GM12873 (cell line): ENCODE data around the gene PRKCA.

Source experiments
- TF ChIP-seq, protein P1 (sequence below): IDR thresholded peaks from 2 replicates; pipeline ENCODE4 v1.5.1; 2012; ENCODE audit warnings: low read depth, mild to moderate bottlenecking, moderate library complexity, low read length, control low read depth; ENCODE audit not compliant: insufficient read depth; ENCODE audit errors: missing control alignments

Gene PRKCA

DNA sequence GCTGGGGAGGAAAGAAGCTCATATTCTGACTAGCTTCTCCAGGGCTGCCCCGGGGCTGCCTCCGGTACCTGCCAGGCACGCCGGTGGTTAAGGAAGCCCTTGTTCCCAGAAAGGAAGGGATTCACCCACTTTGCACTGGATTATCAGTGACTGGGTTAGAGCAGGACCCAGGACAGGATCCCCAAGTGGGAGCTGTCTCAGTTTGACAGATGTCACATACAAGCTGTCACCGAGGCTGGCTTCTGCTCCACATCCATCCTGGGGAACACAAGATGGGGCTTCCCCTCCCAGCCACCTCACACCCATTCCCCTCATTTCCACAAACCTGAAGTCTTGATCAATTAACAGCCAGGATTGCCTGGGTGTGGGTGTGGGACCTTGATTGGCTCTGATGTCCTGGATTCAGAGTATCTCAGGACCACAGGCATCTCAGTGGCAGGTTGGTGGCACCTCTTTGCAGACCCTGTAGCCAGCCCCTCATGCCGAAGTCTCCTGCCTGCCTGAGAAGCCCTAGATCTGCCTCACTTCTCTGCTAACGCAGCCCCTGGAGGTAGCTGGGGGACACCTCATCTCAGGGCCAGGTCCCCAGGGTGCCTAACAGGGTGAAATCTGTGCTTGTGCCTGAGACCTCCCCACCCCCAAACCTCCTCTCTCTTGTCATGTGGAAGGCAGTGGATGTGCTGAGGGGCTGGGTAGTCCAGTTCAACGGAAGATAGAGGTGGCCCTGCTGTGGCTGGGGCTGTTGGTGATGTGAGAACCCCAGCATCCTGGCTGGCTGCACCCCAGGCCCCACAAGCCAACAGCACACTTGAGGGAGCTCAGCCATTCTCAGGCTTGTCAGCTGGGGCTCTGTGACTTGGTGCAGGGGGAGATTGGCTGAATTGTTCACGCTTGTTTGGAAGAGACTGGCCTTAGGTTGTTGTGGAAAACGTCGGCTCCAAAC, 533.9 kb downstream of the PRKCA start:
- TF ChIP-seq, protein P1, sequence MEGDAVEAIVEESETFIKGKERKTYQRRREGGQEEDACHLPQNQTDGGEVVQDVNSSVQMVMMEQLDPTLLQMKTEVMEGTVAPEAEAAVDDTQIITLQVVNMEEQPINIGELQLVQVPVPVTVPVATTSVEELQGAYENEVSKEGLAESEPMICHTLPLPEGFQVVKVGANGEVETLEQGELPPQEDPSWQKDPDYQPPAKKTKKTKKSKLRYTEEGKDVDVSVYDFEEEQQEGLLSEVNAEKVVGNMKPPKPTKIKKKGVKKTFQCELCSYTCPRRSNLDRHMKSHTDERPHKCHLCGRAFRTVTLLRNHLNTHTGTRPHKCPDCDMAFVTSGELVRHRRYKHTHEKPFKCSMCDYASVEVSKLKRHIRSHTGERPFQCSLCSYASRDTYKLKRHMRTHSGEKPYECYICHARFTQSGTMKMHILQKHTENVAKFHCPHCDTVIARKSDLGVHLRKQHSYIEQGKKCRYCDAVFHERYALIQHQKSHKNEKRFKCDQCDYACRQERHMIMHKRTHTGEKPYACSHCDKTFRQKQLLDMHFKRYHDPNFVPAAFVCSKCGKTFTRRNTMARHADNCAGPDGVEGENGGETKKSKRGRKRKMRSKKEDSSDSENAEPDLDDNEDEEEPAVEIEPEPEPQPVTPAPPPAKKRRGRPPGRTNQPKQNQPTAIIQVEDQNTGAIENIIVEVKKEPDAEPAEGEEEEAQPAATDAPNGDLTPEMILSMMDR: no peak

DNA sequence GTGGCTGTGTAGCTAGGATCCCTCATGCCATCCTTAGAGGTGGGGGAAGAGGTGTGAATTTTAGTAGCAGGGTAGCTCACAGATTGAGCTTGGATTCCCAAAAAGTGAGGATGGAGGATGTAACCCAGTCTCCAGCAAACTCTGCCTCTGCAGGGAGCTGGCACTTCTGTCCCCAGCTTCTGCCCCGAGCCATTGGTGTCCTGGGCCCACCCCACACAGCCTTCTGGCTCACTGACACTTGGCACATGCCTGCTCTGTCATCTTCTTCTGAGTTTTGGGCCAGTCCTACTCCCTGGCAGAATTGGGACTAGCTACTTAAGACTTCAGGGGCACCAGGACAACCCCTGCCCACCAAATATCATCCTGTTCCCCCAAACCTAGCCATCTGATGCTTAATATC, 534.8 kb downstream of the PRKCA start:
- TF ChIP-seq, protein P1: no peak

DNA sequence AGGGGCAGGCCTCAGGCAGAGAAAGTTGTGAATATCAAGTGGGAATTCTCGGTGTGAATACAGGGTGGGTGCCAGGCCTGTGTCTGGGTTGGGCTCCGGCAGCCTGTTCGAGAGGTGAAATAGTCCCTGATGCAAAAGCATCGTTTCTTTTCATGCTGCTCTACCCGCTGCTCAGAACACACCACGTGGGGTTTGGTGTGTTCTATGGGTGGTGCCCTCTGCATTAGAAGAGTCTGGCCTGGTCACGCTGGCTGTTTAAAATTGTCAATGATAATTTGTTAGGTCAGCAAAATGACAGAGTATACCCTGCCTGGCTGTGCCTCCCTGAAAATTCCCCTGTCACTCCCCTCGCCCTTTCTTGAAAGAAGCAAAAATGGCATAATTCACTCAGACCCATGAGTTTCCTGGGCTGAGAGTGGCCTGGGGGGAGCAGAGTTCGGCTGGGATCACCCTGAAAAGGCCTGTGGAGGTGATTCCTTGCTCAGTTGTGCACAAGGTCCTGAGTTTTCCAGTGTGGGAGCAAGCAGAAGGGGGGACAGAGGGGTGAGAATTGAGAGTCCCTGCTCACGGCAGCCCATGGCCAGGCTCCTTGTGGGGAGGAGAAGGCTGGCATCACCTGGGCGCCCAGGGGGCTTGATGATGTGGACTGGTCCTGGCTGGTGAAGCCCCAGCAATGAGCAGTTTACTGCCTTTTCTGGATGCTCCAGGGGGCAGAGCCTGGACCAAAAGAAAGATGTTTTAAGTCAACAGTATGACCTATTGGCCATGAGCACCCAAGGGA, 535.7 kb downstream of the PRKCA start:
- TF ChIP-seq, protein P1: no peak

DNA sequence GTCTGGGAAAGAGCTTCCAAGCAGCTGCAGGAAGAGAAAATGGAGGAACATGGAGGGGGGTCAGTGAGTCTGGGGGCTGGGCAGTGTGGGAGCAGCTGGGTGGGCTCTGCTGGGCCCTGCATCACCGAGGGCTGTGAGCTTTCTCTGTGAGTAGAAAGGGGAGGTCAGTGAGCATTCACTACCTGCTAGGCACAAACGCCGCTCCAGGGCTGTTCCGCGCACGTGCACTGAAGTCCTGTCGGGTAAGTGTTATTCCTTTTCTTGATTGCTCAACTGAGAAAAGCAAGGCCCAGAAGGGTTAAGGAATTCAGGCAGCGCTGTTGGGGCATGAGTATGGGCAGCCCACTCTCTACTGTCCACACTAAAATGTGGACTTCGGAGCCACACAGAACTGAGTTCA, 537.2 kb downstream of the PRKCA start:
- TF ChIP-seq, protein P1: no peak

DNA sequence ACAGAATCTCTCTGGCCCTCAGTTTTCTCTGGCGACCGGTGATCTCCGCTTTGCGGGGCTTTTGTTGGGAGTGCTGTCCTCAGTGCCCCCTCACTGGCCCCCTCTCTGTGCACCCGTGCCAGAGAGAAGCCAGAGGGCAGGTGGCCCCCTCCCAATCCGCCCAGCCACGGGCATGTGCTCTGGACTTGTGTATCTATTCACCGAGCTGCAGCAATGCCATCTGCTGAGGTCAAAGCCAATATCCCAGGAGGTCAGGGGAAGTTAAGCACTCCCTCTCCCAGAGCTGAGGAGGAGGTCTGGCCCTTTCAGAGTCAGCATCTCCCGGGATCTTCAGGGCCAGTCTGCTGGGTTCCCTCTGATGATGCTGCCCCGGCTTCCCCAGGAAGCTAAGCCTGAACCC, 537.6 kb downstream of the PRKCA start:
- TF ChIP-seq, protein P1: no peak

DNA sequence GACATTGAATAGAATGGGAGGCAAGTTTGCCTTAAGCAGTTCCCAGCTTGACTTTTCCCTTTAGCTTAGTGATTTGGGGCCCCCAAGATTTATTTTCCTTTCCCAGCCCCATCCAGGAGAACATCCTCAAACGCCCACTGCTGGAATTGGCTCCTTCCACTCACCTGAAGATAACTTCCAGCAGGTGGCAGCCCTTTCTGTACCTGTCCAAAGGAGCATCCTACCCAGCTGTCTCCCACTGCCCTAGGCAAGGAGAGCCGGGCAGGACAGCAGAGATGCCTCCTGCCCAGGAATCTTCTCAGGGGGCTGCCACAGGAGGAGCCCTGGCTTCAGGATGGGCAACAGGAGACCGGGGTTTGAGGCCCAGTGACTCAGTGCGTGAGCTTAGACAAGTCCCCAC, 538.9 kb downstream of the PRKCA start:
- TF ChIP-seq, protein P1: no peak

DNA sequence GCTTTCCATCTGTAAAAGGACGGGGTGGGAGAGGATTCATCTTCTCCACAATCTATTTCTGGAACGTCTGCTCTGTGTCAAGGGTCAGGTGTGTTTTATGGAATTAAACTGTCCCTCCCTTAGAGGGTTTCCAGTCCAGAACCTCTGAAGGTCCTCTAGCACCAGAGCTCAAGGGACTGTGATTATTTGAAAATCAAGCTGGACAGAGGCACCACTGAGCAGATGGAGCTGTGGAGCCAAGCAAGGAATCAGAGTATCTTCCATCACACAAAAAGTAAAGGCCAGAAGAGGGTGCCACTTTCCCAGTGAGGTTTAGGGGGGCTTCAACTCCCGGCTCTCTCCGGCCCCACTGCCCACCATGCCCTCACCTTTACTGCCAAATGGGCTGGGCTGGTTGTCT, 539.3 kb downstream of the PRKCA start:
- TF ChIP-seq, protein P1: no peak
